Activated CD4-positive, alpha-beta T cell treated with anti-CD3 and anti-CD28 coated beads for 36 hours (primary cell): ENCODE measurements around the gene DEXI. TPM values are rescaled to one million over a fixed set of nuclear protein-coding genes. Genes with fewer than 3 reads are reported as not detected.

ENCODE experiments used
- ATAC-seq: fragments of 200-7000 bp; cut with Tn5 transposase; one replicate; pipeline ENCODE4 v1.10.0; 2021; ENCODE audit warnings: mild to moderate bottlenecking, moderate library complexity
- CTCF ChIA-PET: fragments of 350-600 bp; sonication (Branson Sonifier 250); formaldehyde crosslinking; loops from one replicate; lab custom pipeline; 2021; ENCODE audit warnings: antibody characterized with exemption; lab: Charles Lee
- POLR2A ChIA-PET: fragments of 350-600 bp; sonication (Branson Sonifier 250); formaldehyde crosslinking; loops from one replicate; lab custom pipeline; 2021; ENCODE audit warnings: antibody characterized with exemption, inconsistent platforms; lab: Charles Lee
- DNase-seq: peaks from one replicate; pipeline ENCODE4 v3.0.0-alpha.2; 2020
- H3K27ac Mint-ChIP-seq: one replicate; pipeline ENCODE4 v1.8.0; 2021; ENCODE audit warnings: mixed read lengths
- H3K27me3 Mint-ChIP-seq: one replicate; pipeline ENCODE4 v1.8.0; 2021; ENCODE audit warnings: mixed read lengths
- H3K36me3 Mint-ChIP-seq: one replicate; pipeline ENCODE4 v1.8.0; 2021; ENCODE audit warnings: low read depth, mixed read lengths
- H3K4me1 Mint-ChIP-seq: one replicate; pipeline ENCODE4 v1.8.0; 2021; ENCODE audit warnings: mixed read lengths
- H3K4me3 Mint-ChIP-seq: one replicate; pipeline ENCODE4 v1.8.0; 2021; ENCODE audit warnings: mild to moderate bottlenecking, moderate library complexity, mixed read lengths
- H3K9me3 Mint-ChIP-seq: one replicate; pipeline ENCODE4 v1.8.0; 2021; ENCODE audit warnings: low read depth, mixed read lengths
- intact Hi-C, 2 experiments: fragments of 100-400 bp; cut with DNase I in 1 of 2; cut with micrococcal nuclease in 1 of 2; formaldehyde crosslinking; loops; one replicate each; pipeline versions ENCODE4 v1.14.2 to v1.15.1; 2022 to 2024; cut with DNase I, micrococcal nuclease
- total RNA-seq, 2 experiments: library from RNA; stranded (reverse); gene quantifications; one replicate each; pipeline ENCODE4 v1.2.3, GENCODE V29; 2021

Gene DEXI
- total RNA-seq, 2 experiments from 2014 or later, result 33.8 to 34.9 TPM

- CTCF ChIA-PET, result interaction anchor here (0.7 to 2.0 kb wide), 5 partner anchors 10 to 407 kb away, joined by 3 to 6 read pairs (median 3); no protein-coding TSS in a partner anchor
- peaks cover 1% of the 10 kb centered on the region for H3K4me1 Mint-ChIP-seq
- no peak overlapping the region for H3K27ac Mint-ChIP-seq
Observed at GRCh38 chr16:10921536-10922327, 20.5 kb downstream of the DEXI start.

DNA sequence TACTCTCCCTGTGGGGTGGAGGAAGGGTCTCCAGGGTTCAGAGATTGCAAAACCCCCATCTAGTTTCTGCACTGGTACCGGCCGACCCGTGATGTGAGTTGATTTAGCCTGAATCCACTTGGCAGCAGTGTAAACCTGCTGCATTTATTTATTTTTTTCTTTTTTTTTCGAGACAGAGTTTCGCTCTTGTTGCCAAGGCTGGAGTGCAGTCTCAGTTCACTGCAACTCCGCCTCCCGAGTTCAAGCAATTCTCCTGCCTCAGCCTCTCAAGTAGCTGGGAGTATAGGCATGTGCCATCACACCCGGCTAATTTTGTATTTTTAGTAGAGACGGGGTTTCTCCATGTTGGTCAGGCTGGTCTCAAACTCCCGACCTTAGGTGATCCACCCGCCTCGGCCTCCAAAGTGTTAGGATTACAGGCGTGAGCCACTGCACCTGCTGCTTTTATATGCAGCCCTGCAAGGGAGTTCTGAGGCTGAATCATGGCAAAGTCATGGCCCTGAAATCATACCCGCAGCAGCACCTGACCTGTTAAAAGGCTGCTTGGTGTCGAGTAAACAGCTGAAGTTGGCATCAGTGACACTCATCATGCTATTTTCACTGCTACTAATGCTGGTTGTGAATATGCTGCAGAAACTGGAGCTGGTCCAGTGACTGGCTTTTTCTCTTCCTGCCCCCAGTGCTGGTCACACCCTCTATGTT is 21.4 kb downstream of the DEXI start:
- no peak for DNase-seq
- intact Hi-C loops, result no loop called here
- peaks cover 8% of the 10 kb centered on the region for H3K4me1 Mint-ChIP-seq
- no peaks in the 10 kb centered on the region for H3K27me3 Mint-ChIP-seq
- H3K4me3 Mint-ChIP-seq, result no peak overlapping the region
- CTCF ChIA-PET, result no interaction called here
- H3K36me3 Mint-ChIP-seq, result peaks cover 10% of the 10 kb centered on the region
- H3K9me3 Mint-ChIP-seq, result no peaks in the 10 kb centered on the region
- ATAC-seq, result no peak
- POLR2A ChIA-PET, result no interaction called here
- H3K27ac Mint-ChIP-seq, result no peak overlapping the region

More at GRCh38 chr16:10921536-10922327, 20.5 kb downstream of the DEXI start:
- ATAC-seq (no peak), DNase-seq (no peak)
- Mint-ChIP-seq H3K27me3 (no peaks in the 10 kb centered on the region), H3K36me3 (peaks cover 16% of the 10 kb centered on the region), H3K4me3 (no peak overlapping the region), H3K9me3 (no peaks in the 10 kb centered on the region)
- POLR2A ChIA-PET, result no interaction called here
- intact Hi-C loops, result no loop called here

GRCh38 chr16:10919003-10919351 is 23.3 kb downstream of the DEXI start:
- peaks cover 13% of the 10 kb centered on the region for H3K4me1 Mint-ChIP-seq
- H3K27me3 Mint-ChIP-seq, result no peaks in the 10 kb centered on the region
- no peaks in the 10 kb centered on the region for H3K36me3 Mint-ChIP-seq
- ATAC-seq, result no peak
- CTCF ChIA-PET, result interaction anchor here (0.6 to 2.3 kb wide), 21 partner anchors 8 to 404 kb away, joined by 3 to 16 read pairs (median 4); partner anchors contain the start of gene NUBP1
- H3K4me3 Mint-ChIP-seq, result no peak overlapping the region
- DNase-seq, result no peak
- H3K9me3 Mint-ChIP-seq, result no peaks in the 10 kb centered on the region
- H3K27ac Mint-ChIP-seq, result no peak overlapping the region
- intact Hi-C loops, result loop anchor here (2.0 to 5.0 kb wide), 4 partner anchors 48 to 652 kb away; no protein-coding TSS in a partner anchor
- POLR2A ChIA-PET, result interaction anchor here (0.8 to 1.1 kb wide), 2 partner anchors 23 to 315 kb away, joined by 3 to 10 read pairs; partner anchors contain the start of gene DEXI

DNA sequence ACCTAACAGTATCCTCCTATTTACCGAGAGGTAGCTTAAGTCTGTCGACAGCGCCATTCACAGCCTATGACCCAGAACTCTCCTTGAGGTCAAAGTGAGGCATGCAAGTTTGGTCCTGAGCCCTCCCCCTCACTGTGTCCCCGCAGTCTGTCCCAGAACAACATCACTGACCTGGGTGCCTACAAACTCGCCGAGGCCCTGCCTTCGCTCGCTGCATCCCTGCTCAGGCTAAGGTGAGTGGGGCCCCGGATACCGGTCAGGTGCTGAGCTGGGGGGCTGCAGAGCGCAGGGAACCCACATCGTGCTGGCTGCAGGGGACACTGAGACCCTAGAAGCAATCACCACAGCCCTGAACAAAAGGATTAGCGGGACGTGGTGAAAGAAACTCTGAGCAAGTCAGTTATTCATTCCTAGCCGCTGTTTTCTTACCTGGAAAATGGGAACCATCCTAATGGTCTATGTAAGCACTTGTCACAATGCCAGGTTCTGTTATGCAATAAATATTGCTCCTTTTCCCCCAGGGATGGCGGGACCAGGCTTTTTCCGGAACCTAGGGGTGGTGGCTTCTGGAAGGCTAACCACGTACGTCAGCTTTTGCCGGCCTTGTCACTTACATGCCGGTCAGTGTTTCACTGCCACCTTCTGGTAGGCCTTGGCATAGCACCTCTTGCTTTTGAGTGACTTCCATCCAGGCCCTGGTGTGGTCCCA is 23.8 kb downstream of the DEXI start:
- no peaks in the 10 kb centered on the region for H3K27me3 Mint-ChIP-seq
- POLR2A ChIA-PET, result interaction anchor here (0.8 to 1.1 kb wide), 2 partner anchors 24 to 316 kb away, joined by 3 to 10 read pairs; partner anchors contain the start of gene DEXI
- ATAC-seq (peak; percentile 74), DNase-seq (peak; percentile 92)
- no peak overlapping the region for H3K27ac Mint-ChIP-seq
- intact Hi-C loops, result loop anchor here (1.0 to 5.0 kb wide), 8 partner anchors 48 to 651 kb away; no protein-coding TSS in a partner anchor
- H3K4me1 Mint-ChIP-seq, result peaks cover 13% of the 10 kb centered on the region
- no peaks in the 10 kb centered on the region for H3K9me3 Mint-ChIP-seq
- CTCF ChIA-PET, result interaction anchor here (0.6 to 2.3 kb wide), 24 partner anchors 8 to 1779 kb away, joined by 3 to 16 read pairs (median 4); partner anchors contain the start of gene NUBP1
- no peak overlapping the region for H3K4me3 Mint-ChIP-seq
- H3K36me3 Mint-ChIP-seq, result no peaks in the 10 kb centered on the region

- no peak overlapping the region for H3K27ac Mint-ChIP-seq
- no peaks in the 10 kb centered on the region for H3K9me3 Mint-ChIP-seq
- H3K36me3 Mint-ChIP-seq, result no peaks in the 10 kb centered on the region
- no peaks in the 10 kb centered on the region for H3K27me3 Mint-ChIP-seq
- CTCF ChIA-PET, result interaction anchor here (1.2 to 1.5 kb wide), 4 partner anchors 26 to 405 kb away, joined by 3 to 7 read pairs (median 4); partner anchors contain the start of gene DEXI
- peak; percentile 30 for ATAC-seq
- no peak for DNase-seq
- H3K4me1 Mint-ChIP-seq, result peaks cover 13% of the 10 kb centered on the region
- intact Hi-C loops, result loop anchor here (1.0 to 5.0 kb wide), 4 partner anchors 46 to 649 kb away; no protein-coding TSS in a partner anchor
- POLR2A ChIA-PET, result interaction anchor here (0.5 to 1.9 kb wide), 2 partner anchors 25 to 172 kb away, joined by 3 to 4 read pairs; partner anchors contain the start of gene NUBP1
- H3K4me3 Mint-ChIP-seq, result no peak overlapping the region
Observed at GRCh38 chr16:10916534-10916933, 25.7 kb downstream of the DEXI start.

GRCh38 chr16:10911267-10911666 is 31.0 kb downstream of the DEXI start:
- intact Hi-C loops, result no loop called here
- no peaks in the 10 kb centered on the region for H3K36me3 Mint-ChIP-seq
- no peak overlapping the region for H3K27ac Mint-ChIP-seq
- no peaks in the 10 kb centered on the region for H3K27me3 Mint-ChIP-seq
- CTCF ChIA-PET, result interaction anchor here (1.3 kb wide), 1 partner anchor 11 kb away, joined by 4 read pairs; no protein-coding TSS in a partner anchor
- H3K9me3 Mint-ChIP-seq, result no peaks in the 10 kb centered on the region
- no peak overlapping the region for H3K4me3 Mint-ChIP-seq
- ATAC-seq (no peak), DNase-seq (no peak)
- peaks cover 9% of the 10 kb centered on the region for H3K4me1 Mint-ChIP-seq
- POLR2A ChIA-PET, result interaction anchor here (0.7 kb wide), 1 partner anchor 529 kb away, joined by 4 read pairs; no protein-coding TSS in a partner anchor

GRCh38 chr16:10907757-10908045 is 34.6 kb downstream of the DEXI start:
- POLR2A ChIA-PET, result no interaction called here
- H3K27ac Mint-ChIP-seq, result no peak overlapping the region
- H3K9me3 Mint-ChIP-seq, result peaks cover 6% of the 10 kb centered on the region
- ATAC-seq (no peak), DNase-seq (no peak)
- no peaks in the 10 kb centered on the region for H3K4me1 Mint-ChIP-seq
- no peaks in the 10 kb centered on the region for H3K27me3 Mint-ChIP-seq
- peaks cover 4% of the 10 kb centered on the region for H3K36me3 Mint-ChIP-seq
- intact Hi-C loops, result no loop called here
- CTCF ChIA-PET, result no interaction called here
- no peak overlapping the region for H3K4me3 Mint-ChIP-seq

DNA sequence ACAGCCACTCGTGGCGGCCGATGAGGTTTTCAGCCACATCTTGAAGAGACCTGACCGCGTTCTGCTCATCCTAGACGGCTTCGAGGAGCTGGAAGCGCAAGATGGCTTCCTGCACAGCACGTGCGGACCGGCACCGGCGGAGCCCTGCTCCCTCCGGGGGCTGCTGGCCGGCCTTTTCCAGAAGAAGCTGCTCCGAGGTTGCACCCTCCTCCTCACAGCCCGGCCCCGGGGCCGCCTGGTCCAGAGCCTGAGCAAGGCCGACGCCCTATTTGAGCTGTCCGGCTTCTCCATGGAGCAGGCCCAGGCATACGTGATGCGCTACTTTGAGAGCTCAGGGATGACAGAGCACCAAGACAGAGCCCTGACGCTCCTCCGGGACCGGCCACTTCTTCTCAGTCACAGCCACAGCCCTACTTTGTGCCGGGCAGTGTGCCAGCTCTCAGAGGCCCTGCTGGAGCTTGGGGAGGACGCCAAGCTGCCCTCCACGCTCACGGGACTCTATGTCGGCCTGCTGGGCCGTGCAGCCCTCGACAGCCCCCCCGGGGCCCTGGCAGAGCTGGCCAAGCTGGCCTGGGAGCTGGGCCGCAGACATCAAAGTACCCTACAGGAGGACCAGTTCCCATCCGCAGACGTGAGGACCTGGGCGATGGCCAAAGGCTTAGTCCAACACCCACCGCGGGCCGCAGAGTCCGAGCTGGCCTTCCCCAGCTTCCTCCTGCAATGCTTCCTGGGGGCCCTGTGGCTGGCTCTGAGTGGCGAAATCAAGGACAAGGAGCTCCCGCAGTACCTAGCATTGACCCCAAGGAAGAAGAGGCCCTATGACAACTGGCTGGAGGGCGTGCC is 35.1 kb downstream of the DEXI start:
- no peak overlapping the region for H3K27ac Mint-ChIP-seq
- intact Hi-C loops, result no loop called here
- CTCF ChIA-PET, result interaction anchor here (0.6 kb wide), 1 partner anchor 28 kb away, joined by 3 read pairs; no protein-coding TSS in a partner anchor
- POLR2A ChIA-PET, result interaction anchor here (0.6 kb wide), 1 partner anchor 77 kb away, joined by 4 read pairs; no protein-coding TSS in a partner anchor
- peaks cover 5% of the 10 kb centered on the region for H3K36me3 Mint-ChIP-seq
- DNase-seq (no peak), ATAC-seq (no peak)
- H3K9me3 Mint-ChIP-seq, result peaks cover 8% of the 10 kb centered on the region
- H3K27me3 Mint-ChIP-seq, result no peaks in the 10 kb centered on the region
- no peak overlapping the region for H3K4me3 Mint-ChIP-seq
- H3K4me1 Mint-ChIP-seq, result no peaks in the 10 kb centered on the region

DNA sequence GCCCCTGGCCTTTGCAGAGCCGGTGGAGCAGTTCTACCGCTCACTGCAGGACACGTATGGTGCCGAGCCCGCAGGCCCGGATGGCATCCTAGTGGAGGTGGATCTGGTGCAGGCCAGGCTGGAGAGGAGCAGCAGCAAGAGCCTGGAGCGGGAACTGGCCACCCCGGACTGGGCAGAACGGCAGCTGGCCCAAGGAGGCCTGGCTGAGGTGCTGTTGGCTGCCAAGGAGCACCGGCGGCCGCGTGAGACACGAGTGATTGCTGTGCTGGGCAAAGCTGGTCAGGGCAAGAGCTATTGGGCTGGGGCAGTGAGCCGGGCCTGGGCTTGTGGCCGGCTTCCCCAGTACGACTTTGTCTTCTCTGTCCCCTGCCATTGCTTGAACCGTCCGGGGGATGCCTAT is 35.8 kb downstream of the DEXI start:
- DNase-seq (no peak), ATAC-seq (no peak)
- POLR2A ChIA-PET, result no interaction called here
- CTCF ChIA-PET, result no interaction called here
- H3K36me3 Mint-ChIP-seq, result peaks cover 5% of the 10 kb centered on the region
- intact Hi-C loops, result no loop called here
- H3K4me1 Mint-ChIP-seq, result no peaks in the 10 kb centered on the region
- no peaks in the 10 kb centered on the region for H3K27me3 Mint-ChIP-seq
- peaks cover 8% of the 10 kb centered on the region for H3K9me3 Mint-ChIP-seq
- no peak overlapping the region for H3K27ac Mint-ChIP-seq
- H3K4me3 Mint-ChIP-seq, result no peak overlapping the region

GRCh38 chr16:10902999-10903398 is 39.3 kb downstream of the DEXI start:
- no peak overlapping the region for H3K27ac Mint-ChIP-seq
- H3K27me3 Mint-ChIP-seq, result no peaks in the 10 kb centered on the region
- no peak overlapping the region for H3K4me3 Mint-ChIP-seq
- peaks cover 8% of the 10 kb centered on the region for H3K9me3 Mint-ChIP-seq
- ATAC-seq (no peak), DNase-seq (no peak)
- POLR2A ChIA-PET, result no interaction called here
- no peaks in the 10 kb centered on the region for H3K4me1 Mint-ChIP-seq
- H3K36me3 Mint-ChIP-seq, result peaks cover 5% of the 10 kb centered on the region
- CTCF ChIA-PET, result no interaction called here
- intact Hi-C loops, result no loop called here
